GM21619 (cell line): Measurements from ENCODE around the gene AGAP1.
"Not testable (repeated sequence)": the region's sequence is repeated elsewhere in the genome, so short reads cannot be mapped to it uniquely, and the experiment has no call there.

Experiments
- ATAC-seq: cut with Tn5 transposase; IDR thresholded peaks from one replicate; pipeline ENCODE4 v1.9.1; 2021; ENCODE audit not compliant: unreplicated experiment

The AGAP1 gene

GRCh38 chr2:235584638-235585007, 90.8 kb downstream of the AGAP1 start:
- ATAC-seq: no peak

GRCh38 chr2:235587202-235587601, 93.4 kb downstream of the AGAP1 start:
- ATAC-seq: no peak

GRCh38 chr2:235588750-235589149, 94.9 kb downstream of the AGAP1 start:
- no peak for ATAC-seq

GRCh38 chr2:235591231-235591730, 97.4 kb downstream of the AGAP1 start:
- ATAC-seq: no peak

GRCh38 chr2:235591921-235592320, 98.1 kb downstream of the AGAP1 start:
- no peak for ATAC-seq

GRCh38 chr2:235592430-235592829, 98.6 kb downstream of the AGAP1 start:
- ATAC-seq: no peak

GRCh38 chr2:235592836-235593235, 99.0 kb downstream of the AGAP1 start:
- no peak for ATAC-seq

GRCh38 chr2:235594041-235594440, 100.2 kb downstream of the AGAP1 start:
- no peak for ATAC-seq

GRCh38 chr2:235594964-235595363, 101.1 kb downstream of the AGAP1 start:
- ATAC-seq: no peak

- ATAC-seq: peak; percentile 71
Observed at GRCh38 chr2:235595422-235596010, 101.7 kb downstream of the AGAP1 start.

- no peak for ATAC-seq
Observed at GRCh38 chr2:235596272-235596671, 102.4 kb downstream of the AGAP1 start.

GRCh38 chr2:235597081-235597615, 103.3 kb downstream of the AGAP1 start:
- ATAC-seq: no peak

GRCh38 chr2:235598026-235598425, 104.2 kb downstream of the AGAP1 start:
- ATAC-seq: no peak

- ATAC-seq: no peak
Observed at GRCh38 chr2:235598532-235599531, 105.0 kb downstream of the AGAP1 start.

- ATAC-seq: no peak
Observed at GRCh38 chr2:235599596-235600338, 105.9 kb downstream of the AGAP1 start.

GRCh38 chr2:235600406-235600805, 106.6 kb downstream of the AGAP1 start:
- no peak for ATAC-seq

- ATAC-seq: no peak
Observed at GRCh38 chr2:235600926-235601325, 107.1 kb downstream of the AGAP1 start.

GRCh38 chr2:235601960-235602704, 108.3 kb downstream of the AGAP1 start:
- ATAC-seq: no peak

- ATAC-seq: not testable (repeated sequence)
Observed at GRCh38 chr2:235602971-235603370, 109.1 kb downstream of the AGAP1 start.

GRCh38 chr2:235603659-235604058, 109.8 kb downstream of the AGAP1 start:
- no peak for ATAC-seq
